Naive B cell (primary cell): Measurements from ENCODE around the gene SMS. TPM values are rescaled to one million over a fixed set of nuclear protein-coding genes. Genes with fewer than 3 reads are reported as not detected.

ENCODE experiments used
- ATAC-seq, 2 donors: fragments of 150-1000 bp; cut with Tn5 transposase; 2 replicates each; pipeline ENCODE4 v1.10.0; 2021; ENCODE audit warnings: low read depth in 2 of 2, mild to moderate bottlenecking in 2 of 2, moderate library complexity in 2 of 2
- DNase-seq: peaks from one replicate; pipeline ENCODE4 v3.0.0; 2022
- H3K27ac Mint-ChIP-seq, 6 donors: one replicate each; pipeline ENCODE4 v1.8.0; 2020 to 2022; ENCODE audit warnings: mild to moderate bottlenecking in 6 of 6, mixed read lengths in 6 of 6, moderate library complexity in 5 of 6, inconsistent platforms in 2 of 6
- H3K27me3 Mint-ChIP-seq, 3 donors: one replicate each; pipeline ENCODE4 v1.8.0; 2021 to 2022; ENCODE audit warnings: mixed read lengths in 3 of 3, mild to moderate bottlenecking in 1 of 3
- H3K36me3 Mint-ChIP-seq, 2 donors: one replicate each; pipeline ENCODE4 v1.8.0; 2020 to 2022; ENCODE audit warnings: mixed read lengths in 2 of 2, inconsistent platforms in 1 of 2, mild to moderate bottlenecking in 1 of 2
- H3K4me1 Mint-ChIP-seq, 3 donors: one replicate each; pipeline ENCODE4 v1.8.0; 2020 to 2022; ENCODE audit warnings: mixed read lengths in 3 of 3, inconsistent platforms in 1 of 3, mild to moderate bottlenecking in 1 of 3, moderate library complexity in 1 of 3
- H3K4me3 Mint-ChIP-seq, 8 donors: one replicate each; pipeline ENCODE4 v1.8.0; 2020 to 2022; ENCODE audit warnings: mild to moderate bottlenecking in 8 of 8, mixed read lengths in 8 of 8, moderate library complexity in 8 of 8, inconsistent platforms in 2 of 8
- H3K9me3 Mint-ChIP-seq, 7 donors: one replicate each; pipeline ENCODE4 v1.8.0; 2020 to 2022; ENCODE audit warnings: mixed read lengths in 7 of 7, mild to moderate bottlenecking in 5 of 7, inconsistent platforms in 2 of 7, moderate library complexity in 1 of 7
- polyA plus RNA-seq, 6 donors: library from polyadenylated mRNA; unstranded; fragments of 300-500 nt; fragmentation: Illumina TruSeq; gene quantifications; one replicate each; pipeline ENCODE4 v1.2.3, GENCODE V29; 2021; ENCODE audit warnings: low read depth in 6 of 6

Gene SMS
- polyA plus RNA-seq, 6 donors from 2014 or later, result 42.9 to 84.6 (median 49.6) TPM

DNA sequence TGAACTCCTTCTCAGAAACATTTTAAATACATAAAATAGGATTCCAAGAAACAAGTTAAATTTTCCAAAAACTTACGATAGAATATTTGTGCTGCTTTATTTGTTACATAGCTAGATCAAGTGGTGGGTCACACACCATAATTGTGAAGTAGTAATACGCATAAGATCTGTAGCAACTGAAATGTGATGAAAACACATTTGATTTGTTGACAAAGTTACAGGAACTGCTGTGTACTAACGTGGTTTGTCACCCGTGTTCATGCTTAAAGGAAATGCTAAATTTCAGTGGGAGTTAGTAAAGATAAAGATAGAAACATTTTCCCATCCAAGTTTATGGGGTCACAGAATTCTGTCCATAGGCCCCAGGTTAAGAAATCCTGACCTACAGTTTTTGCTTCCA lies 57.5 kb downstream of the SMS start:
- Mint-ChIP-seq H3K4me3 (no peak overlapping the region), H3K9me3 (peaks cover 0 to 2% (median 0%) of the 10 kb centered on the region in 7 donors), H3K27ac (no peak overlapping the region), H3K4me1 (peaks cover 11 to 13% (median 12%) of the 10 kb centered on the region in 3 donors), H3K36me3 (no peaks in the 10 kb centered on the region), H3K27me3 (peaks cover 0 to 7% (median 0%) of the 10 kb centered on the region in 3 donors)
- no peak for DNase-seq
- ATAC-seq, result no peak

DNA sequence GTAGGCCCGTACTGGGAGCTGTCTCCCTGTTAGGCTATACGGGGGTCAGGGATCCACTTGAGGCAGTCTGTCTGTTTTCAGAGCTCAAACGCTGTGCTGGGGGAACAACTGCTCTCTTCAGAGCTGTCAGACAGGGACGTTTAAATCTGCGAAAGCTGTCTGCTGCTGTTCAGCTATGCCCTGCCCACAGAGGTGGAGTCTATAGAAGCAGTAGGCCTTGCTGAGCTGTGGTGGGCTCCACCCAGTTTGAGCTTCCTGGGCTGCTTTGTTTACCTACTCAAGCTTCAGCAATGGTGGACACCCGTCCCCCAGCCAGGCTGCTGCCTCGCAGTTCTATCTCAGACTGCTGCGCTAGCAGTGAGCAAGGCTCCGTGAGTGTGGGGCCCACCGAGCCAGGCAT lies 64.4 kb downstream of the SMS start:
- Mint-ChIP-seq H3K4me1 (peaks cover 0 to 8% (median 3%) of the 10 kb centered on the region in 3 donors), H3K9me3 (peaks cover 0 to 4% (median 0%) of the 10 kb centered on the region in 7 donors), H3K4me3 (no peak overlapping the region), H3K36me3 (no peaks in the 10 kb centered on the region), H3K27ac (no peak overlapping the region), H3K27me3 (peaks cover 0 to 8% (median 0%) of the 10 kb centered on the region in 3 donors)
- DNase-seq, result no peak
- no peak for ATAC-seq

DNA sequence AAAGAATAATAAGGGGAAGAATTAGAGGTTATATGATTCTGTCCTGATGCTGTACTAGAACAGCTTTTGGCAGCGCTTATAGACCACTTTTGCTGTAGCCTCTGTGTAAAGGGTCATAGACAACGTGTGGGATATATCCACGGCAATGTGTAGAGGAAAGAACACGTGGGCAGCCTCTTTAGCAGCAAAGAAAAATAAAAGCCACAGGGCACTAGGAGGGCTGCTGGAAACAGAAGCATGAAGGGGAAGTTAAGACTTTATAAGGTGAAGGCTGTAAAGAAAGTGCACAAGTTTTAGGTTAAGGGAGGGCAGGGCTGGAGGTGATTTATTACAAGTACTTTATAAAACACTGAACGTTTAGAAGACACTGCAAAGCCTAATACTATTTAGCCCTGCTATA lies 71.5 kb downstream of the SMS start:
- H3K36me3 Mint-ChIP-seq, result no peaks in the 10 kb centered on the region

DNA sequence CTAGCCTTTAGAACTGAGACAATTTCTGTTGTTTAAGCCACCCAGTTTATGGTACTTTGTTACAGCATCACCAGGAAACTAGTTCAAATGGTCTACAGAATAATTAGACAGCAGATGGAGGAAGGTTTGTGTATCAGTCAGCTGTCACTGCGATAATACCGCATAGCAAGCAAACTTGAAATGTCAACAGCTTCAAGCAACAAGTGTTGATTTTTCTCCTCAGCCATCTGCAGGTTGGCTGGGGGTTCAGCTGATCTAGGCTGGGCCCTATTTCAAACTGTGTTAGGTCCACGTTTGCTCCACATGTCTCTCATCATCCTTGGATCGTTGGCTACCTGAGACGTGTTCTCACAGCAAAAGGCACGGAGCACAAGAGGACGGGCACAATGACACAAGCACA lies 72.4 kb downstream of the SMS start:
- ATAC-seq (no peak), DNase-seq (no peak)
- peak overlapping the region in 1 of 6 donors; percentile 36 for H3K27ac Mint-ChIP-seq
- no peaks in the 10 kb centered on the region for H3K27me3 Mint-ChIP-seq
- H3K4me1 Mint-ChIP-seq, result peaks cover 0 to 9% (median 3%) of the 10 kb centered on the region in 3 donors
- peaks cover 0 to 5% (median 0%) of the 10 kb centered on the region in 7 donors for H3K9me3 Mint-ChIP-seq
- H3K36me3 Mint-ChIP-seq, result no peaks in the 10 kb centered on the region
- no peak overlapping the region for H3K4me3 Mint-ChIP-seq

More for the DNA sequence above, 71.5 kb downstream of the SMS start:
- H3K27me3 Mint-ChIP-seq, result no peaks in the 10 kb centered on the region
- peaks cover 0 to 5% (median 0%) of the 10 kb centered on the region in 7 donors for H3K9me3 Mint-ChIP-seq
- H3K4me3 Mint-ChIP-seq, result no peak overlapping the region
- DNase-seq (no peak), ATAC-seq (no peak)
- peaks cover 0 to 9% (median 3%) of the 10 kb centered on the region in 3 donors for H3K4me1 Mint-ChIP-seq
- no peak overlapping the region for H3K27ac Mint-ChIP-seq

DNA sequence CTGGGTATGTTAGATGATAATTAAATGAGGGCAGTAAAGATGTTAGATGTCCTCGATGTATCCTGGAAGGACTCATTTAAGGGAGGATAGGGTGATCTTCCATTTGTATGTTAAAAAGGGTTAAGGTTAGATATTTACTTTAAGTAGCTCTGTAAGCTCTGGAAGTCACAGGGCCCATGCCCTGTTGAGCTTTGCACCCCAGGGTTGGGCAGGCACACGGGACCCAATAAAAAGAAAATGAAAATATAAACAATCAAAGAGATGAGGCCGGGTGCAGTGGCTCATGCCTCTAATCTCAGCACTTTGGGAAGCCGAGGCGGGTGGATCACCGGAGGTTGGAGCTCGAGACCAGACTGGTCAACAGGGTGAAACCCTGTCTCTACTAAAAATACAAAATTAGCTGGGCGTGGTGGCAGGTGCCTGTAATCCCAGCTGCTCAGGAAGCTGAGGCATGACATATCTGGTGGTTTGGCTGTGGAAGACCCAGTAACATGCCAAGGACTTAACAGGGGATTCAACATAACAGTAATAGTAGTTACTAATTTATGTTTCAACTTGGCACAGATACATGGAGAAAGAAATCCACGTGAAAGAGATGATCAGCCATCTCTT lies 74.7 kb downstream of the SMS start:
- DNase-seq, result no peak
- H3K36me3 Mint-ChIP-seq, result no peaks in the 10 kb centered on the region
- H3K4me1 Mint-ChIP-seq, result peaks cover 0 to 5% (median 3%) of the 10 kb centered on the region in 3 donors
- H3K4me3 Mint-ChIP-seq, result no peak overlapping the region
- H3K9me3 Mint-ChIP-seq, result peaks cover 0 to 2% (median 0%) of the 10 kb centered on the region in 7 donors
- H3K27me3 Mint-ChIP-seq, result no peaks in the 10 kb centered on the region
- no peak for ATAC-seq
- H3K27ac Mint-ChIP-seq, result peak overlapping the region in 3 of 6 donors; percentile 22 to 51 (median 47)

DNA sequence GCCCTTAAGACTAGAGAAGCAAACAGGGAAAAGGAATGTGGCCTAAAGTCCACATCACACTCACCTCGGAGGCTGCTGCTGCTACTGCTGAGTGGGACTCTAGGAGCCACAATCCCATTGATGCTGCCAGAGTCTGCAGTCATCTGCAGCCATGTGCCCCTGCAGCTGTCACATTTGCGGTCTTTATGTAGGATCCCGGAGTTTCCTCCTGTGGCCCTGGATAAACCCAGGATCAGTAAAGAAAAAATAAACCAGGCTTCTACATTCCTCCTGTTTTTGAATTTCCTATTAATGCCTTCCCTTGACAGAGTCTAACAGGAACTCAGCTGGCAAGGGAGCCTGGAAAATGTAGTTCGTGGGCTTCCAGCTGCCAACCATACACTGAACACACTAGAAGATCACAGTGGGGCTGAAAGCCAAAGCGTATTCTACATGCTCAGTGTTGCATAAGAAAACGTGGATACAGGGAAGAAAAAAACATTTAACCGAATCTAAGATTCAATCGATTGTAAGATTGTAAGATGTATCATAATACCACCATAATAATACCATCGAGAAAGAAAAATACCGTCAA lies 81.3 kb downstream of the SMS start:
- Mint-ChIP-seq H3K4me3 (no peak overlapping the region), H3K36me3 (peaks cover 0 to 5% of the 10 kb centered on the region in 2 donors), H3K27ac (no peak overlapping the region), H3K9me3 (peaks cover 0 to 4% (median 0%) of the 10 kb centered on the region in 7 donors), H3K27me3 (no peaks in the 10 kb centered on the region), H3K4me1 (peaks cover 0 to 9% (median 2%) of the 10 kb centered on the region in 3 donors)
- DNase-seq, result no peak
- no peak for ATAC-seq

DNA sequence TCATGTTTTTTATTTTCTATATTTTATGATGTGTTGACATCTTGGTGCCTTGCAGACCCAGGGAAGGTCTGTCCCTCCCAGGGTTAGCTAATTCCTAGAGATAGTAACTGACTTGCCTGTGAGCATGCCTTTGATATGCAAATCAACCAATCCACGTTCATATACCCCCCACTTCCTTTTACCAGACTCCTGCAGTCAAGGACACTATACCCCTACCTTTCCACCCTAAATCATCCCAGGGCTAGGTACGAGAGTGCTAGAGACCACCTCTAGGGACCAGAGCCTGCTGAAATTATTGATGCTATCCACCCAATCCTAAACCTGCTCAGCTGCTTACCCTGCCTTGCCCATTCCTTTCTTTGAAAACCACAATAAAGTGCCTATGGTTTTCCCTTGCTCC lies 84.1 kb downstream of the SMS start:
- peaks cover 4 to 15% (median 8%) of the 10 kb centered on the region in 3 donors for H3K4me1 Mint-ChIP-seq
- no peaks in the 10 kb centered on the region for H3K27me3 Mint-ChIP-seq
- no peak overlapping the region for H3K4me3 Mint-ChIP-seq
- H3K9me3 Mint-ChIP-seq, result peaks cover 0 to 4% (median 0%) of the 10 kb centered on the region in 7 donors
- no peak overlapping the region for H3K27ac Mint-ChIP-seq
- no peak for DNase-seq
- peaks cover 0 to 5% of the 10 kb centered on the region in 2 donors for H3K36me3 Mint-ChIP-seq
- ATAC-seq, result no peak

DNA sequence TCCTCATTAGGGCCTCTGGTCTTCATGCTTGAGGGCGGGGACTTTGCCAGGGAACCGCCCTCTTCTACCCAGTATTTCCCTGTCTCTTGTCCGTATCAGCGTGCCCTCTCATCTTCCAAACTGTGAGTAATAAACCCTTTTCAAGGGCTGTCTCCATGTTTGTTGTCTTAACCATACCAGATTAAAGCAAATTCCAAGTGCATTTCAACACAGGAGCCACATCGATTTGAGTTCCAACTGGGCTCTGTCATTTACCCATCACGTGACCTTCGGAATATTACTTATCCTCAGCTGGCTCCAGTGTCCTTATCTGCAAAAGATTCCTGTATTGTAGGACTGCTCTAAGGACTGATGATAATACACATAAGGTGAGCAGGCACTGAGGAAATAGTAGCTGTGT lies 85.2 kb downstream of the SMS start:
- Mint-ChIP-seq H3K27me3 (no peaks in the 10 kb centered on the region), H3K4me3 (peak overlapping the region in 1 of 8 donors; percentile 66), H3K9me3 (peaks cover 0 to 4% (median 0%) of the 10 kb centered on the region in 7 donors), H3K27ac (no peak overlapping the region), H3K4me1 (peaks cover 8 to 19% (median 13%) of the 10 kb centered on the region in 3 donors), H3K36me3 (peaks cover 0 to 5% of the 10 kb centered on the region in 2 donors)
- no peak for DNase-seq
- no peak for ATAC-seq

DNA sequence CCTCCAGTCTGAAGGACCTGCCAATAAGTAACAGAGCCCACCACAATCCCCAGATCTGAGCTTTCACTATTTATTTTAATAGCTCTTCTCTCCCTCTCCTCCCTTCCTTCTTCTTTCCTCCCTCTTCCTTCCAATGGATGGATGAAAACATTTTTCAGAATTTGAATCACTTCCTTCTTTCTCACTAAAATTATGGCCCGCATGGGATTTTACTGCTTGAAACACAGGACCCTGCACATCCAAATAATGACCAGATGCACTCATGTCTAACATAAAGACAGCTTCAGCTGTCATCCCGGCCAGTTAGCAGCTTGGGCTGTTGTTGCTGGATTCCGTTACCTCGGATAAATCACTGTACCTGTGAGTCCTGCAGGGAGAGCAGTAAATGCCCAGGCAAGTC lies 86.2 kb downstream of the SMS start:
- H3K9me3 Mint-ChIP-seq, result no peaks in the 10 kb centered on the region

DNA sequence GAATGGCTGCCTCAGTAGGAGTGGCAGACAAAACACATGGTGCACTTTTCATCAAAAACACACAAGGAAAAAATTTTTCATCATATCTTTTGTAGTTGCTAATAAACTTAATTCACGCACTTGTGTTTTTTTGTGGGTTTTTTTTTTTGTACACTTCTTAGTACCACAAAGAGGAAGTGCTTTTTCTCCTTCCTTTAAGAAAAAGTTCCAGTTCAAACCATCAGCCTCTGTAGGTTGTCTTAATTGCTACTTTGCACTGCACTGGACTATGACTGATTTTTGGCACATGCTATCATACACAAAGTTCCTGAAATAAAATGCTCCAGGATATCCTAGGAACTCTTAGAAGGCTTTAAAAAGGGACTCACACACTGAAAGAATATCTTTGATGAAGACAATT lies 91.6 kb downstream of the SMS start, which contains the start of gene PHEX:
PHEX (plus strand) TSS at position 242 of the 400 bp plus-strand sequence. CDS start 681 bp downstream, outside the sequence.
- H3K4me1 Mint-ChIP-seq, result peaks cover 14 to 25% (median 18%) of the 10 kb centered on the region in 3 donors
- DNase-seq (no peak), ATAC-seq (peak in 1 of 2 donors; percentile 35)
- no peaks in the 10 kb centered on the region for H3K27me3 Mint-ChIP-seq
- peak within 1 kb of the TSS in 4 of 8 donors; percentile 6 to 64 (median 18) for H3K4me3 Mint-ChIP-seq
- peak within 1 kb of the TSS in 5 of 6 donors; percentile 2 to 74 (median 43) for H3K27ac Mint-ChIP-seq
- no peaks in the 10 kb centered on the region for H3K36me3 Mint-ChIP-seq
- H3K9me3 Mint-ChIP-seq, result no peaks in the 10 kb centered on the region

More for the DNA sequence above, 86.2 kb downstream of the SMS start:
- Mint-ChIP-seq H3K4me1 (peaks cover 8 to 20% (median 17%) of the 10 kb centered on the region in 3 donors), H3K36me3 (no peaks in the 10 kb centered on the region), H3K27me3 (no peaks in the 10 kb centered on the region), H3K4me3 (peak overlapping the region in 1 of 8 donors; percentile 30), H3K27ac (no peak overlapping the region)
- ATAC-seq (no peak), DNase-seq (no peak)

DNA sequence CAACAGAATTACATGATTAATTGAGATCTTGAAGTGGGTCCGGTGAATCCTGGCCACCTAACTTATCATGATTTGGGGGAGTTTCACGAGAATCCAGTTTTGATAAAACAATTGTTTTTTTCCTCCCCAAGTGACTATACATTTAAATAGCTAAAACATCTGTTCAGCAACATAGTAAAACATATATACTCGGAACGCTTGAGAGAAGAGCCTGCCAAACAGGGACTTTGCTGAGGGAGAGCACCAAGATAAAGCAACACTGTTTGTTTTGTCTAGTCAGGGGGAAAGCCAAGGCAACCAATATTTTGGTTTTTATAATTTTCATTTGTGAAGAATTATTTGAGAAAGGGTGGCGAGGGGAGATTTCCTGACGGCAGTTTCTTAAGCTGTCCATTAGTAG lies 92.0 kb downstream of the SMS start:
- H3K27ac Mint-ChIP-seq, result peak overlapping the region in 5 of 6 donors; percentile 2 to 74 (median 26)
- H3K4me3 Mint-ChIP-seq, result peak overlapping the region in 3 of 8 donors; percentile 6 to 64 (median 20)
- H3K36me3 Mint-ChIP-seq, result no peaks in the 10 kb centered on the region
- no peaks in the 10 kb centered on the region for H3K27me3 Mint-ChIP-seq
- no peaks in the 10 kb centered on the region for H3K9me3 Mint-ChIP-seq
- ATAC-seq (no peak), DNase-seq (no peak)
- peaks cover 14 to 25% (median 18%) of the 10 kb centered on the region in 3 donors for H3K4me1 Mint-ChIP-seq

DNA sequence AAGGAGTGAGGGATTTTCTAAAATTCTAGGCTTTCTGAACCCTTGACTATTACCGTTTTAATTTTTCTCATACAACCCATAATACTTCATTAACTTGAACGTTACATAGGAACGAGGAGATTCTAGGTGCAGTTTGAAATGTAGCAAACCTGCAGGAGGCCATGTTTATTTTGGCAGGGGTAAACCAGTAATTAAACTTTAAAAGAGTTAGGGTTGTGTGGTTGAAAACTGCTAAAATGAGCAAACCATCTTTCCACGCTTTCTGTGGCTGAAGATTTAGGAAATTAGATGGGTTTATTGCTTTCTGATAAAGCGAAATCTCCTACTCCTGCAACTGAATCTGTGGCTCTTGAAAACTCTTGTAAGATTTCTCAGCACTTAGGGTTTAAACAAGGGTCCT lies 93.3 kb downstream of the SMS start:
- Mint-ChIP-seq H3K4me3 (no peak overlapping the region), H3K4me1 (peaks cover 14 to 25% (median 18%) of the 10 kb centered on the region in 3 donors), H3K9me3 (no peaks in the 10 kb centered on the region), H3K27ac (no peak overlapping the region), H3K27me3 (no peaks in the 10 kb centered on the region), H3K36me3 (no peaks in the 10 kb centered on the region)
- DNase-seq (no peak), ATAC-seq (no peak)

DNA sequence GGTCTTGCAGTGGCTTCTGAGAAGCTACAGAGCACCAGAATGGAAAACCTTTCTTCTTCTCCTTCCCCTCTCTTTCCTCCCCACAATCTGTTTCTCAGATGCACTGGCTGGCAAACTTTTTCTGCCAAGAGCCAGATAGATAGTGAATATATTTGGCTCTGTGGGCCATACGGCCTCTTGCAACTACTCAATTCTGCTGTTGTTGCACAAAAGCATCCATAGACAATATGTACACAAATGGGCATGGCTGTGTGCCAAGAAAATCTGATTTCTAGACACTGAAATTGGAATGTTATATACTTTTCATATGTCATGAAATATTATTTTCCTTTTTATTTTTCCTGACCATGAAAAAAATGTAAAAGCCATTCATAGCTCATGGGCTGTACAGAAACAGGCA lies 94.7 kb downstream of the SMS start:
- H3K27ac Mint-ChIP-seq, result no peak overlapping the region
- DNase-seq (no peak), ATAC-seq (no peak)
- H3K36me3 Mint-ChIP-seq, result no peaks in the 10 kb centered on the region
- no peak overlapping the region for H3K4me3 Mint-ChIP-seq
- peaks cover 7 to 15% (median 13%) of the 10 kb centered on the region in 3 donors for H3K4me1 Mint-ChIP-seq
- no peaks in the 10 kb centered on the region for H3K9me3 Mint-ChIP-seq
- H3K27me3 Mint-ChIP-seq, result no peaks in the 10 kb centered on the region

DNA sequence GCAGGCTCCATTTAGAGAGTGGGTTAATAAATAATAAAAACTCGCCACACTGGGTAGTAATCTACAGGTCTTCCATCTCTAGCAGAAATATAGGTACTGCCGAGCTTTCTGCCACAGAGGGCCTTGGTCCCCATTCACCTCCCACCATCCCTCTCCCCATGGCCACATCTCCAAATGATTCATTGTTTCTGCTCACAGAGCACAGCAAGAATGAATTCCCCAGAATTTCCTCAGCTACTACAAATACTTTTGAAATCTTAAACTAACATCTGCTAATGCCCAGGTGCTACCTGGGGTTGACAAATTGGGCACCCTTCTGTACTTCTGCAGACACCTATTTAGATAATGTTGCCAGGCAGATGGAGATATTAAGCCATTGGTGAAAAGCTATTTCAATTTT lies 96.7 kb downstream of the SMS start:
- peaks cover 0 to 2% (median 0%) of the 10 kb centered on the region in 7 donors for H3K9me3 Mint-ChIP-seq
- H3K4me1 Mint-ChIP-seq, result peaks cover 5 to 14% (median 6%) of the 10 kb centered on the region in 3 donors
- no peaks in the 10 kb centered on the region for H3K36me3 Mint-ChIP-seq
- H3K4me3 Mint-ChIP-seq, result no peak overlapping the region
- ATAC-seq (no peak), DNase-seq (no peak)
- no peaks in the 10 kb centered on the region for H3K27me3 Mint-ChIP-seq
- peak overlapping the region in 1 of 6 donors; percentile 9 for H3K27ac Mint-ChIP-seq
